Loucy (cell line): ENCODE results near the gene DOCK9.

Source experiments
- EZH2phosphoT487 ChIP-seq: fragments of 200-600 bp; IDR thresholded peaks from 2 replicates; pipeline ENCODE4 v1.6.1; 2018; ENCODE audit warnings: antibody characterized with exemption, mild to moderate bottlenecking, moderate library complexity, borderline replicate concordance
- TF ChIP-seq, protein P1 (sequence below): fragments of 200-600 bp; sonication (generic); conservative IDR thresholded peaks from 2 replicates; pipeline ENCODE4 v1.5.1; 2014; ENCODE audit warnings: mild to moderate bottlenecking, antibody characterized with exemption, low read length

DNA sequence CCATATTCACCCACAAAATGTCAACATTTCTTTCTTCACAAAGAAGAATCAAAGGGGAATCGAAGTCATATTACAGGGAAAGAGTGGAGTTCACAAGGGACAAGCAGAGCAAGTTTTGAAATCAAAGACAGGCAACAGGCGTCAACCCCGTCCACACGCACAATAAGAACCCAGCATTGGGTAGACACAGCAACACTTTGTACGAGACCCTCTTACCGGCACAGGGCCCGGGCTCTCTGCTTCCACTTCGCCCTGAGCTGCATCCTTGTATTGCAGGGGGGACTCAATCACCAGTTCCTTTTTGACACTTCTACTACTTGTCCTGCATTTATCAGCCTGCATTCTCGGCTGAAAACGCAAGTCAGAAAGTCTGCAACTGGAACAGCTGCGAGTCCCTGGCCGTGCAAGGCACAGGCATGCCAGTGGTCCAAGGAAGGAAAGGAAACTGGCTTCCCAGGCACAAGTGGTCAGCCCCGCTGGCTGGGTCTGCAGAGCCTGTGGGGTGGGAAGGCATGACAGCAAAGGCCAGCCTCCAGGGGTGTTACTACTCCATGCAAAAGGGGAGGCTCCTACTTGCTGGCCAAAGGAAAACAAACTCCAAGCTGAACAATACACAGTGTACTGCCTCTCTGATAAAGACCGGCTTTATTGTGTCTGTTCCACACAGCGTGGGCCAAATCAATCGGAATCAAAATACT is at the start of gene DOCK9:
- TF ChIP-seq, protein P1, sequence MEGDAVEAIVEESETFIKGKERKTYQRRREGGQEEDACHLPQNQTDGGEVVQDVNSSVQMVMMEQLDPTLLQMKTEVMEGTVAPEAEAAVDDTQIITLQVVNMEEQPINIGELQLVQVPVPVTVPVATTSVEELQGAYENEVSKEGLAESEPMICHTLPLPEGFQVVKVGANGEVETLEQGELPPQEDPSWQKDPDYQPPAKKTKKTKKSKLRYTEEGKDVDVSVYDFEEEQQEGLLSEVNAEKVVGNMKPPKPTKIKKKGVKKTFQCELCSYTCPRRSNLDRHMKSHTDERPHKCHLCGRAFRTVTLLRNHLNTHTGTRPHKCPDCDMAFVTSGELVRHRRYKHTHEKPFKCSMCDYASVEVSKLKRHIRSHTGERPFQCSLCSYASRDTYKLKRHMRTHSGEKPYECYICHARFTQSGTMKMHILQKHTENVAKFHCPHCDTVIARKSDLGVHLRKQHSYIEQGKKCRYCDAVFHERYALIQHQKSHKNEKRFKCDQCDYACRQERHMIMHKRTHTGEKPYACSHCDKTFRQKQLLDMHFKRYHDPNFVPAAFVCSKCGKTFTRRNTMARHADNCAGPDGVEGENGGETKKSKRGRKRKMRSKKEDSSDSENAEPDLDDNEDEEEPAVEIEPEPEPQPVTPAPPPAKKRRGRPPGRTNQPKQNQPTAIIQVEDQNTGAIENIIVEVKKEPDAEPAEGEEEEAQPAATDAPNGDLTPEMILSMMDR, result no peak
- no peak for TF ChIP-seq EZH2phosphoT487
